WTC11 (cell line): Measurements from ENCODE around the gene DYNC1I1. TPM values are rescaled to one million over a fixed set of nuclear protein-coding genes. Genes with fewer than 3 reads are reported as not detected.

Experiments
- ATAC-seq: fragments of 200-7000 bp; cut with Tn5 transposase; 2 replicates; pipeline ENCODE4 v1.10.0; 2021; ENCODE audit warnings: mild to moderate bottlenecking, moderate library complexity
- CTCF ChIA-PET: fragments of 300-600 bp; sonication (Branson Sonifier 250); formaldehyde crosslinking; loops from one replicate; lab custom pipeline; 2021; ENCODE audit warnings: antibody characterized with exemption; lab: Charles Lee
- POLR2A ChIA-PET: fragments of 350-600 bp; sonication (Branson Sonifier 250); formaldehyde crosslinking; loops from one replicate; lab custom pipeline; 2021; ENCODE audit warnings: antibody characterized with exemption; lab: Charles Lee
- DNase-seq: peaks from one replicate; pipeline ENCODE4 v3.0.0; 2021; ENCODE audit warnings: low spot score
- H3K27ac Mint-ChIP-seq: 2 replicates; pipeline ENCODE4 v1.8.0; 2021; ENCODE audit warnings: mixed read lengths
- H3K27me3 Mint-ChIP-seq: 2 replicates; pipeline ENCODE4 v1.8.0; 2021; ENCODE audit warnings: low read depth, mild to moderate bottlenecking, moderate library complexity, mixed read lengths
- H3K36me3 Mint-ChIP-seq: 2 replicates; pipeline ENCODE4 v1.8.0; 2021; ENCODE audit warnings: mixed read lengths
- H3K4me1 Mint-ChIP-seq: 2 replicates; pipeline ENCODE4 v1.8.0; 2022; ENCODE audit warnings: mixed read lengths
- H3K4me3 Mint-ChIP-seq: 2 replicates; pipeline ENCODE4 v1.8.0; 2021; ENCODE audit warnings: mild to moderate bottlenecking, moderate library complexity, mixed read lengths
- H3K9me3 Mint-ChIP-seq: 2 replicates; pipeline ENCODE4 v1.8.0; 2021; ENCODE audit warnings: mixed read lengths
- CREB1 ChIP-seq: sonication (generic); formaldehyde crosslinking; IDR thresholded peaks from 2 replicates; pipeline ENCODE4 v1.8.0; 2023; ENCODE audit warnings: mild to moderate bottlenecking, missing genetic modification reagents
- JUN ChIP-seq: sonication (generic); formaldehyde crosslinking; IDR thresholded peaks from 2 replicates; pipeline ENCODE4 v1.8.0; 2023; ENCODE audit warnings: mild to moderate bottlenecking, missing genetic modification reagents
- NFE2L1 ChIP-seq: sonication (generic); formaldehyde crosslinking; IDR thresholded peaks from 2 replicates; pipeline ENCODE4 v1.8.1; 2023; ENCODE audit warnings: missing genetic modification reagents
- TEAD1 ChIP-seq: sonication (generic); formaldehyde crosslinking; IDR thresholded peaks from 2 replicates; pipeline ENCODE4 v1.8.0; 2022; ENCODE audit warnings: mild to moderate bottlenecking, missing genetic modification reagents
- ZNF416 ChIP-seq: fragments of 250-450 bp; sonication (Bioruptor Pico); IDR thresholded peaks from 2 replicates; pipeline ENCODE4 v1.9.0; 2021; ENCODE audit warnings: mild to moderate bottlenecking, inconsistent platforms
- total RNA-seq: library from RNA; stranded (reverse); gene quantifications from 3 replicates; pipeline ENCODE4 v1.2.3, GENCODE V29; 2021
- TF ChIP-seq, protein P1 (sequence below): sonication (generic); formaldehyde crosslinking; IDR thresholded peaks from 2 replicates; pipeline ENCODE4 v1.8.0; 2022; ENCODE audit warnings: mild to moderate bottlenecking, missing genetic modification reagents
- TF ChIP-seq, protein P2 (sequence below): fragments of 250-450 bp; sonication (Bioruptor Pico); IDR thresholded peaks from 2 replicates; pipeline ENCODE4 v1.9.0; 2021; ENCODE audit warnings: mild to moderate bottlenecking, borderline replicate concordance
- TF ChIP-seq, protein P3 (sequence below): sonication (generic); formaldehyde crosslinking; IDR thresholded peaks from 2 replicates; pipeline ENCODE4 v1.8.1; 2023; ENCODE audit warnings: mild to moderate bottlenecking, missing genetic modification reagents
- TF ChIP-seq, protein P4 (sequence below): sonication (generic); formaldehyde crosslinking; IDR thresholded peaks from 2 replicates; pipeline ENCODE4 v1.8.1; 2023; ENCODE audit warnings: mild to moderate bottlenecking, missing genetic modification reagents, moderate library complexity
- TF ChIP-seq, protein P5 (sequence below): sonication (generic); formaldehyde crosslinking; IDR thresholded peaks from 2 replicates; pipeline ENCODE4 v1.8.1; 2023; ENCODE audit warnings: mild to moderate bottlenecking, moderate library complexity, missing genetic modification reagents

The DYNC1I1 gene
- total RNA-seq, 1 experiment from 2014 or later = 2.8 TPM

DNA sequence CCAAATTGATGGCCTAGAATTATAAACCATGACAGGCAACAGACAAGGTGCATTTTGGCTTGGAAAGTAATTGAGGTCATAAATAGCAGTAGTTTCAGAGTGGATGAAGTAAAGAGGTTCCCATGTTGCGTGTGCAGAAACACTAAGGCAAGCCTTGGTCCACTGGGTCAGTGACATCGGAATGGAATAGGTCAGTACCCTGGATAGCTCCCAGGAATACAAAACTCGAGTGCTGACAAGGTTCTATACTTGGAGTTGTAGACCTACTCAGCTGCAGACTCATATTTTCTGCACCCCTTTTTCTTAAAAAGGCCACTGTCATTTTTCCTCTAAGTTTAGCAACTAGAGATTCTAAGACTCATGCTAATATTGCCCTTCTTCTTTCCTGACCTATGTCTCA, 132.8 kb downstream of the DYNC1I1 start:
- TF ChIP-seq, protein P1, sequence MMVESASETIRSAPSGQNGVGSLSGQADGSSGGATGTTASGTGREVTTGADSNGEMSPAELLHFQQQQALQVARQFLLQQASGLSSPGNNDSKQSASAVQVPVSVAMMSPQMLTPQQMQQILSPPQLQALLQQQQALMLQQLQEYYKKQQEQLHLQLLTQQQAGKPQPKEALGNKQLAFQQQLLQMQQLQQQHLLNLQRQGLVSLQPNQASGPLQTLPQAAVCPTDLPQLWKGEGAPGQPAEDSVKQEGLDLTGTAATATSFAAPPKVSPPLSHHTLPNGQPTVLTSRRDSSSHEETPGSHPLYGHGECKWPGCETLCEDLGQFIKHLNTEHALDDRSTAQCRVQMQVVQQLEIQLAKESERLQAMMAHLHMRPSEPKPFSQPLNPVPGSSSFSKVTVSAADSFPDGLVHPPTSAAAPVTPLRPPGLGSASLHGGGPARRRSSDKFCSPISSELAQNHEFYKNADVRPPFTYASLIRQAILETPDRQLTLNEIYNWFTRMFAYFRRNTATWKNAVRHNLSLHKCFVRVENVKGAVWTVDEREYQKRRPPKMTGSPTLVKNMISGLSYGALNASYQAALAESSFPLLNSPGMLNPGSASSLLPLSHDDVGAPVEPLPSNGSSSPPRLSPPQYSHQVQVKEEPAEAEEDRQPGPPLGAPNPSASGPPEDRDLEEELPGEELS (CRISPR knock-in tag) = no peak
- TF ChIP-seq TEAD1 (CRISPR knock-in tag) (0 out of 2 replicates have a peak, but pooled peaks have one; percentile 48), JUN (CRISPR knock-in tag) (0 out of 2 replicates have a peak, but pooled peaks have one; percentile 37)
- ChIA-PET POLR2A (no interaction called here), CTCF (interaction anchor here (0.8 kb wide), 1 partner anchor 64 kb away, joined by 3 read pairs; no protein-coding TSS in a partner anchor)
- peaks cover 19% of the 10 kb centered on the region for H3K4me1 Mint-ChIP-seq
- no peaks in the 10 kb centered on the region for H3K9me3 Mint-ChIP-seq
- ATAC-seq (peak; percentile 49; the same call in 1 of the 2 replicates), DNase-seq (no peak)
- H3K27ac Mint-ChIP-seq = no peak overlapping the region
- H3K27me3 Mint-ChIP-seq = no peaks in the 10 kb centered on the region
- H3K36me3 Mint-ChIP-seq = no peaks in the 10 kb centered on the region
- no peak overlapping the region for H3K4me3 Mint-ChIP-seq

DNA sequence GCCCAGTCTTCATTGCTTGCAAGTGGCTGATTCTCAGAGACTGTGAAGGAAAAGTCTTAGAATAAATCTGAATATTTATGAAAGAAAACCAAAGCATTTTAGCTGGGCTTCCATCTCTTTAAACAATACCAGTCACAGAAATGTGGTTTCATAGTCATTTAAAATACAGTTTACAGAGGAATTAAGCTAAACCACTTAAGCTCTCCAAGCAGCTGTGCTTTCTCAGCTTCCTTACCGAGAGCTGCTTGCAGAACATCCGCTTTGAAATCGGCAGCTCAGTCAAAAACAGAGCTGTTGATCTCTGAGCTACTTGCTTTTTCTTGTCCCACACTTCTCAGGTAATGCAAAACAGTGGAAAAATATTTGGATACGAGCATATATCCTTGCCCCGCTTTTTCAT, 134.5 kb downstream of the DYNC1I1 start:
- Mint-ChIP-seq H3K9me3 (no peaks in the 10 kb centered on the region), H3K27ac (peak overlapping the region; percentile 47; the same call in 1 of the 2 replicates), H3K36me3 (no peaks in the 10 kb centered on the region), H3K4me1 (peaks cover 19% of the 10 kb centered on the region), H3K27me3 (no peaks in the 10 kb centered on the region), H3K4me3 (no peak overlapping the region)
- DNase-seq = no peak
- peak; percentile 66 for ATAC-seq
- TF ChIP-seq, protein P2, sequence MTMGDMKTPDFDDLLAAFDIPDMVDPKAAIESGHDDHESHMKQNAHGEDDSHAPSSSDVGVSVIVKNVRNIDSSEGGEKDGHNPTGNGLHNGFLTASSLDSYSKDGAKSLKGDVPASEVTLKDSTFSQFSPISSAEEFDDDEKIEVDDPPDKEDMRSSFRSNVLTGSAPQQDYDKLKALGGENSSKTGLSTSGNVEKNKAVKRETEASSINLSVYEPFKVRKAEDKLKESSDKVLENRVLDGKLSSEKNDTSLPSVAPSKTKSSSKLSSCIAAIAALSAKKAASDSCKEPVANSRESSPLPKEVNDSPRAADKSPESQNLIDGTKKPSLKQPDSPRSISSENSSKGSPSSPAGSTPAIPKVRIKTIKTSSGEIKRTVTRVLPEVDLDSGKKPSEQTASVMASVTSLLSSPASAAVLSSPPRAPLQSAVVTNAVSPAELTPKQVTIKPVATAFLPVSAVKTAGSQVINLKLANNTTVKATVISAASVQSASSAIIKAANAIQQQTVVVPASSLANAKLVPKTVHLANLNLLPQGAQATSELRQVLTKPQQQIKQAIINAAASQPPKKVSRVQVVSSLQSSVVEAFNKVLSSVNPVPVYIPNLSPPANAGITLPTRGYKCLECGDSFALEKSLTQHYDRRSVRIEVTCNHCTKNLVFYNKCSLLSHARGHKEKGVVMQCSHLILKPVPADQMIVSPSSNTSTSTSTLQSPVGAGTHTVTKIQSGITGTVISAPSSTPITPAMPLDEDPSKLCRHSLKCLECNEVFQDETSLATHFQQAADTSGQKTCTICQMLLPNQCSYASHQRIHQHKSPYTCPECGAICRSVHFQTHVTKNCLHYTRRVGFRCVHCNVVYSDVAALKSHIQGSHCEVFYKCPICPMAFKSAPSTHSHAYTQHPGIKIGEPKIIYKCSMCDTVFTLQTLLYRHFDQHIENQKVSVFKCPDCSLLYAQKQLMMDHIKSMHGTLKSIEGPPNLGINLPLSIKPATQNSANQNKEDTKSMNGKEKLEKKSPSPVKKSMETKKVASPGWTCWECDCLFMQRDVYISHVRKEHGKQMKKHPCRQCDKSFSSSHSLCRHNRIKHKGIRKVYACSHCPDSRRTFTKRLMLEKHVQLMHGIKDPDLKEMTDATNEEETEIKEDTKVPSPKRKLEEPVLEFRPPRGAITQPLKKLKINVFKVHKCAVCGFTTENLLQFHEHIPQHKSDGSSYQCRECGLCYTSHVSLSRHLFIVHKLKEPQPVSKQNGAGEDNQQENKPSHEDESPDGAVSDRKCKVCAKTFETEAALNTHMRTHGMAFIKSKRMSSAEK = no peak
- TF ChIP-seq ZNF416 (no peak), NFE2L1 (CRISPR knock-in tag) (no peak), CREB1 (CRISPR knock-in tag) (no peak)
- TF ChIP-seq, protein P3, sequence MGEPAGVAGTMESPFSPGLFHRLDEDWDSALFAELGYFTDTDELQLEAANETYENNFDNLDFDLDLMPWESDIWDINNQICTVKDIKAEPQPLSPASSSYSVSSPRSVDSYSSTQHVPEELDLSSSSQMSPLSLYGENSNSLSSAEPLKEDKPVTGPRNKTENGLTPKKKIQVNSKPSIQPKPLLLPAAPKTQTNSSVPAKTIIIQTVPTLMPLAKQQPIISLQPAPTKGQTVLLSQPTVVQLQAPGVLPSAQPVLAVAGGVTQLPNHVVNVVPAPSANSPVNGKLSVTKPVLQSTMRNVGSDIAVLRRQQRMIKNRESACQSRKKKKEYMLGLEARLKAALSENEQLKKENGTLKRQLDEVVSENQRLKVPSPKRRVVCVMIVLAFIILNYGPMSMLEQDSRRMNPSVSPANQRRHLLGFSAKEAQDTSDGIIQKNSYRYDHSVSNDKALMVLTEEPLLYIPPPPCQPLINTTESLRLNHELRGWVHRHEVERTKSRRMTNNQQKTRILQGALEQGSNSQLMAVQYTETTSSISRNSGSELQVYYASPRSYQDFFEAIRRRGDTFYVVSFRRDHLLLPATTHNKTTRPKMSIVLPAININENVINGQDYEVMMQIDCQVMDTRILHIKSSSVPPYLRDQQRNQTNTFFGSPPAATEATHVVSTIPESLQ (CRISPR knock-in tag) = no peak
- TF ChIP-seq, protein P4, sequence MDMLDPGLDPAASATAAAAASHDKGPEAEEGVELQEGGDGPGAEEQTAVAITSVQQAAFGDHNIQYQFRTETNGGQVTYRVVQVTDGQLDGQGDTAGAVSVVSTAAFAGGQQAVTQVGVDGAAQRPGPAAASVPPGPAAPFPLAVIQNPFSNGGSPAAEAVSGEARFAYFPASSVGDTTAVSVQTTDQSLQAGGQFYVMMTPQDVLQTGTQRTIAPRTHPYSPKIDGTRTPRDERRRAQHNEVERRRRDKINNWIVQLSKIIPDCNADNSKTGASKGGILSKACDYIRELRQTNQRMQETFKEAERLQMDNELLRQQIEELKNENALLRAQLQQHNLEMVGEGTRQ = no peak
- TF ChIP-seq, protein P5, sequence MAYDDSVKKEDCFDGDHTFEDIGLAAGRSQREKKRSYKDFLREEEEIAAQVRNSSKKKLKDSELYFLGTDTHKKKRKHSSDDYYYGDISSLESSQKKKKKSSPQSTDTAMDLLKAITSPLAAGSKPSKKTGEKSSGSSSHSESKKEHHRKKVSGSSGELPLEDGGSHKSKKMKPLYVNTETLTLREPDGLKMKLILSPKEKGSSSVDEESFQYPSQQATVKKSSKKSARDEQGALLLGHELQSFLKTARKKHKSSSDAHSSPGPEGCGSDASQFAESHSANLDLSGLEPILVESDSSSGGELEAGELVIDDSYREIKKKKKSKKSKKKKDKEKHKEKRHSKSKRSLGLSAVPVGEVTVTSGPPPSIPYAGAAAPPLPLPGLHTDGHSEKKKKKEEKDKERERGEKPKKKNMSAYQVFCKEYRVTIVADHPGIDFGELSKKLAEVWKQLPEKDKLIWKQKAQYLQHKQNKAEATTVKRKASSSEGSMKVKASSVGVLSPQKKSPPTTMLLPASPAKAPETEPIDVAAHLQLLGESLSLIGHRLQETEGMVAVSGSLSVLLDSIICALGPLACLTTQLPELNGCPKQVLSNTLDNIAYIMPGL = no peak
- TF ChIP-seq, protein P1 (CRISPR knock-in tag) = no peak
- POLR2A ChIA-PET = no interaction called here
- CTCF ChIA-PET = interaction anchor here (0.9 to 1.7 kb wide), 4 partner anchors 11 to 184 kb away, joined by 3 to 6 read pairs (median 4); no protein-coding TSS in a partner anchor
